Esophagus muscularis mucosa (tissue), 4 donors: ENCODE results near the gene SLTM.
"Not testable (repeated sequence)": the region's sequence is repeated elsewhere in the genome, so short reads cannot be mapped to it uniquely, and the experiment has no call there.

ENCODE experiments used
- CTCF ChIP-seq, 3 experiments: fragments of 200-600 bp in 2 of 3; fragments of 450-650 bp in 1 of 3; sonication (generic) in 2 of 3; IDR thresholded peaks; one replicate each; pipeline ENCODE4 v1.5.1; 2017 to 2019; ENCODE audit warnings: antibody characterized with exemption in 3 of 3, mild to moderate bottlenecking in 2 of 3, moderate library complexity in 1 of 3
- EP300 ChIP-seq: sonication (generic); formaldehyde crosslinking; IDR thresholded peaks from one replicate; pipeline ENCODE4 v1.6.1; 2017; ENCODE audit warnings: antibody characterized with exemption
- POLR2A ChIP-seq: fragments of 450-650 bp; IDR thresholded peaks from one replicate; pipeline ENCODE4 v1.6.1; 2017; ENCODE audit warnings: antibody characterized with exemption, moderate library complexity, mild to moderate bottlenecking, low read depth
- POLR2AphosphoS5 ChIP-seq, 2 donors: sonication (generic); formaldehyde crosslinking; IDR thresholded peaks; one replicate each; pipeline ENCODE4 v1.6.1; 2017; ENCODE audit warnings: antibody characterized with exemption in 2 of 2

- not testable (repeated sequence) for TF ChIP-seq CTCF (IDR thresholded peaks at IDR 0.05); POLR2A; POLR2AphosphoS5 (IDR thresholded peaks at IDR 0.05); EP300
These were observed 15.8 kb downstream of the SLTM start for GRCh38 chr15:58917613-58918129.
